GM21381 (cell line): Measurements from ENCODE around the gene AKAP8L.
A peak's percentile ranks its signal among the peaks of the same experiment; 100 is the strongest.

Experiments
- ATAC-seq: cut with Tn5 transposase; IDR thresholded peaks from one replicate; pipeline ENCODE4 v1.9.1; 2021; ENCODE audit warnings: mild to moderate bottlenecking, moderate library complexity; ENCODE audit not compliant: unreplicated experiment

Gene AKAP8L

GRCh38 chr19:15448778-15449619, 30.2 kb upstream of the AKAP8L start:
- ATAC-seq, result peak; percentile 14

GRCh38 chr19:15448044-15448777, 29.4 kb upstream of the AKAP8L start:
- no peak for ATAC-seq

DNA sequence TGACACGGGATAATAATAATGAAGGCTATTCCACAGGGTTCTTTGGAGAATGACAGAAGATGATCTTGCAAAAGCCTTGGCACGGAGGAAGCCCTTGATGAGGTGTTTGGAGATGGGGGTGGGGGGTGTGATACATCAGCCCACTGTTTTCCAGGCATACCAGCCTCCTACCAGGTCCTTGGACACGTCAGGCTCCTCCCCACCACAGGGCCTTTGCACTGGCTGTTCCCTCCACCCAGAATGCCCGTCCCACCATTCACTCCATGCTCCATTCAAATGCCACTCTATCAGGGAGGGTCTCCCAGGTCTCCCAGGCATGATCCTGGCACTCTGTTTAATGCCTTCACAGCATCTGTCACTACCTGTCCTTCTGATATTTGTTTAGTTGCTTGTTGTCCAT, 28.3 kb upstream of the AKAP8L start:
- no peak for ATAC-seq

DNA sequence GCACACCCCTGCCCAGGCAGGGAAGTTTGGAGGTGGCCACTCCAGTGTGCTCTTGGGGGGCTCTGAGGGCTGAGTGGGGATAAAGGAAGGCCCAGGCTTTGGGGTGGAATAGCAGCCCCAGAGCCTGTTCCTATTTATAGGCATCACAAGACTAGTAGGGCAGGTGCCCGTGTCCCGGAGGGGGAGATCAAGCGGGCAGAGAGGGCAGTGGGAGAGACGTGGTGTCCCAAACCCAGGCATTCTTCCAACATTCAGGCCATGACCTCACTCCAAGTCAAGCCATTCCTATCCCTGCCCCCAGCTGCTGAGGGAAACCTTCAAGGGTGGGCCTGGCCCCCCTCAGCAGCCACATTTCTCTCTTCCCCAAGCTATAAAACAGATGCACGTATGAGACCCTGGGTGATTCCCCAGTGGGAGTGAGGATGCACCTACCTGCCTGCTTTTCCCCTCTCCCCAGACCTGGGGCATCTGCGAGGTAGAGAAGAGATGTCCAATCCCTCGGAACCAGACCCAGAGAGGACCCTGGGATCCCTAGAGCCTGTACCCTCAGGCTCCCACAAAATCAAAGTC, 27.1 kb upstream of the AKAP8L start:
- ATAC-seq, result no peak

GRCh38 chr19:15445227-15445605, 26.4 kb upstream of the AKAP8L start:
- no peak for ATAC-seq

DNA sequence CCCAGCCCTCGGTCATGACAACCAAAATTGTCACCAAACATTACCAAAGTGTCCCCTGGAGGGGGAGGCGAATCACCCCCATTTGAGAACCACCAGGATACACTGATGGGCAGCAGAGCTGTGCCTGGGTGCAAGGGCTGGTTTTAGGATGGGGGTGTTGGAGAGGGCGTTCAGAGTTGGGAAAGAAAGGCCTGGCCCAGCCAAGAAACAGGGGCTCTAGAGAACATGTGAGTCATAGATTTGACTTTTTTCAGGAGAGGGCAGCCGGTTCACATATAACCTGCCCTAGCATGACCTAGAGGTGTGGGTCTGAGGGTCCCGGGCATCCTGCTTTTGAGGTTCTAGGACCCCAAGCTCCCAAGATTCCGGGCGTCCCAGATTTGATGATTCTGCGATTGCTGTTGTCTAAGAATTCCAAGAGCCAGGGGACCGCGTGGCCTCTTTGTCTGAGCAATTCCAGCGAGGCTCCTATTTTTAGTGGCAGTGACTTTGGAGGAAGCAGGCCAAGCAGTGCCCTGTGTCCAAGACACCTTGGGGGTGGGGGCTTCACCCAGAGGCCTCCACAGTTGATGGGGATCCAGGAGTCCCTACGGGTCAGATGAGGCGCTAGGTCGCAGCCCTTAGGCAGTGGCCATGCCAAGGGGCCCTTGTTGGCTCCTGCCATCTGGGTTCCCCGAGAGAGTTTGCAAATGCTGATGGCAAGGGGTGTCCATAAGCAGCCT, 25.9 kb upstream of the AKAP8L start:
- no peak for ATAC-seq

GRCh38 chr19:15443838-15444237, 25.1 kb upstream of the AKAP8L start:
- ATAC-seq, result no peak

DNA sequence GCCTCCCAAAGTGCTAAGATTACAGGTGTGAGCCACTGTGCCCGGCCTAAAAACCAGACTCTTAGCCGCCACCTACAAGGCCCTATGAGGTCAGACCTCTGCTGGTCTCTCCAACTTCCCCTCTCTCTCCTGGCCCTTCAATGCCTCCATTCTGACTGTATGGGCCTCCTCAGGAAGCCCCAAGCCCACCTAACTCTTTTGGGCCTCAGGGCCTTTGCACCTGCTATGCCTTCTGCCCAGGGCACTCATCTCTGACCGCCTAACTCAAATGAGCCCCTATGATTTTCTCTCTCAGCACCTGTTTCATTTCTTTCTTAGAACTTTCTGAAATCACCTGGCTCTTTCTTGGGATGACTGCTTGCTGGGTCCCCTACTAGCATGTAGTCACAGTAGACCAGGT, 24.5 kb upstream of the AKAP8L start:
- no peak for ATAC-seq

- no peak for ATAC-seq
Measured at GRCh38 chr19:15442142-15442920, 23.5 kb upstream of the AKAP8L start.

DNA sequence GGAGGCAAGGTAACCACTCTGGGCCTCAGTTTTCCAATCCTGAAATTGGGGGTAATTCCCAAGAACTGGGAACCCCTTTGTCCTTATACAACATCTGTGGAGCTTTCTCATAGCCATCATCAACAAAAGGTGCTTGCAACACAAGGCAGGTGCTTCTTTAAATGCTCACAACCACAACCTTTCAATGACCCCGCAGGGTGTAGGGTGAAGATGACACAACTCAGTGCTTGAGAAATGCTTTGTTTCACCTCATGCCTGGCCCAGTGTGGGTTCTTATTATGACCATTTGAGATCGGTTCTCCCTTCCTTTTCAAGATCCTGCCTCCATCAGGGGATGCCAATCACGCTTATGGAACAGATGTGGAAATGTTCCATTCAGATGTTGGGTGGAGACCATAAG, 22.5 kb upstream of the AKAP8L start:
- ATAC-seq, result no peak

DNA sequence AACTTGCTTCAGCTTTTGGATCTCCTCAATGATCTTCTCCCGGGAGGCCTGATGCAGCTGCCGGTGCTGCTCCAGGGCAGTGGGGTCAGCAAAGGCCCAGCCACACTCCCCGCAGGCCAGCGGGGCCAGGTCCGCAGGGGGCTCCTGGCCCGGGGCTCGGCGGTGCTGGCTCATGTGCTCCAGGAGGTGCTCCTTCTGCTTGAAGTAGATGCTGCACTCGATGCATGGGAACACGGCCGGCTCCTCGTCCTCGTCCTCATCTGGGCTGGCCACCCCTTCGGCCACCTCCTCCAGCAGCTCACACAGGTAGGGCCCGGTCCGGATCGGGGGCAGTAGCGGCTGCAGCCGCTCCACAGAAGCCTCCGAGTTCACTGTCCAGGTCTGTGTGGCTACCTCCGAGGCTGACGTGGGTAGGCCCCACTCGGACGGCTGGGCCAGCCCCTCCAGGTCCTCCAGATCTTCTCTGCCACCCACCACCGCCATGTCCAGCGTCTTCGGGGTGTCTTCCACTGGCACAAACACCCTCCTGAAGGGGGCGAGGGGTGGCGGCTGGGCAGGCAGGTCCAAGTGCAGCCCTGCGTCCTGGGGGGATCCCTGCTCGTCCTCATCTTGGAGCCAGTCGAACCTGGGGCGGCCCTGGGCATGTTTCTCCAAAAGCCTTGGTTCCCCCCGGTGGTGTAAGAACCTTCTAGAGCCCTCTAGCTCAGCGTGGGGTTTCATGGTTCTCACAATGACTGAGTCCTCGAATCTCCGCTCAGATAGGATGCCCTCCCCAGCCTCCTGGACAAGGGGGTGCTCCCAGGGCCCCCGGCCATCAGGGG, 21.2 kb upstream of the AKAP8L start:
- no peak for ATAC-seq

- no peak for ATAC-seq
Measured at GRCh38 chr19:15439078-15439799, 20.5 kb upstream of the AKAP8L start.

GRCh38 chr19:15438577-15438976, 19.8 kb upstream of the AKAP8L start:
- no peak for ATAC-seq

- no peak for ATAC-seq
Measured at GRCh38 chr19:15438124-15438496, 19.3 kb upstream of the AKAP8L start.

DNA sequence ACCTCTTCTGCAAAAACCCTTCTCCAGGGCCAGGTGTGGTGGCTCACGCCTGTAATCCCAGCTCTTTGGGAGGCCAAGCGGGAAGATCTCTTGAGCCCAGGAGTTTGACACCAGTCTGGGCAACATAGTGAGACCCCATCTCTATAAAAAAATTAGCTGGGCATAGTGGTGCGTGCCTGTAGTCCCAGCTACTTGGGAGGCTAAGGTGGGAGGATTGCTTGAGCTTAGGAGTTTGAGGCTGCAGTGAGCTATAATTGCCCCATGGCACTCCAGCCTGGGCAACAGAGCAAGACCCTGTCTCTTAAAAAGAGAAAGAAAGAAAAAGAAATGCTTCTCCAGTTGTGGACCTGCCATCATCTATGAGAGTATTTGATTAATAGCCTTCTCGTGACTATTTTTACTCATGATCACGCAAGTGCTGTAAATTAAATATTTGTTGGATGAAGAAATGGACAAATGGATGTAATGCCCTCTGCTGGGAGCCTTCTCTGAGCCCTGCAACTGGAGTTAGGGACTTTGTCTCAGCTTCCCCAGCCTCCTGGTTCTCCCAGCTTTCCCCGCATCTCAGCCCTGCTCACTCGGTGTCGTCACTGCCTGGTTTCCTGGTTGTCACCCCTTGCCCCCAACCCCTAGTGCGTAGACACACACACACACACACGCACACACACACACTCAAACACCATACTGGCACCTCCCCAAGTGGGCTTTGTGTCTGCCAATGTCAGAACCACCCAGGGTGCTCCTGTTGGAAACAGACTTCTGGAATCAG, 18.8 kb upstream of the AKAP8L start:
- ATAC-seq, result no peak

DNA sequence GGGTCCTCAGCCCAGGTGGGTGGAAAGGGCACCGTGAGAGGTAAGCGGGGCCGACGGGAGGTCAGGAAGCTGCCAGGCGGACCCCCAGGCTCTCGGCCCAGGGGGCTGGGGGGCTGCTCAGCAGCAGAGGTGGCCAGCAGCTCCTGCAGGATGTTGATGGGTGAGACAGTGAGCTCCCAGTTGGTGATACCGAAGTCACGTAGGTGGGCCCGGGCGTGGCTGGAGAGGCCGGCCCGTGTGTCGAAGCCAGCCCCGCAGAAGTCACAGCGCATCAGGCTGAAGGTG, 18.0 kb upstream of the AKAP8L start:
- ATAC-seq, result no peak

DNA sequence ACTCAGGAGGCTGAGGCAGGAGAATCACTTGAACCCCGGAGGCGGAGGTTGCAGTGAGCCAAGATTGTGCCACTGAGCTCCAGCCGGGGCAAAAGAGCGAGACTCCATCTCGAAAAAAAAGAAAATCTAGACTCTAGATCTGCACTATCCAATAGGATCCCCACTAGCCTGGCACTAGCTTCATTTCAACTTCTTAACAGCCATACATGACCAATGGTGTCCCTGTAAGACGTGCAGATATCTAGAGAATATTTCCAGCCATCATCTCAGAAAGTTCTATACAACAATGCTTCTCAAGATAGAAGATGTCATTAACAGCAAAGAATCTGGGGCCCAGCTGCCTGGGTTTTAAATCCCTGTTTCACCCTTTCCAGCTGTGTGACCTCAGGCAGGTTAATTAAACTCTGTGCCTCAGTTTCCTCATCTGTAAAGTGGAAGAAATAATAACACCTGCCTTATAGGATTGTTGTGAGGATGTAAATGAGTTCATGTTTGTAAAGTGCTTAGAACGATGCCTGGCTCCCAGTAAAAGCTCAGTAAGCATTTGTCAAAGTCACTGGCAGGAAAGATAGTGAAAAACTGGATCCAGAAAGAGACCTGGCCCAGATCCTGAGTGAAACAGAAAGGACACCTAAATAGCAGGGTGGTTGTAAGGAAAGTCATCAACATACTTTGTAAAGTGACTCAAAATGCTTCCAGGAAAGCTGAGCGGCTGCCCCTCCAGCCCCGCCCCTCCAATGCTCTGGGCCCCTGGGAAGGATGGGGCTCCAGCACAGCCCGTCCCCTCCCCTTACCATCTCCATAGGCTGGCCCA, 17.4 kb upstream of the AKAP8L start:
- no peak for ATAC-seq
